Measurements from ENCODE around the gene KCNH5. TPM values are rescaled to one million over a fixed set of nuclear protein-coding genes. Genes with fewer than 3 reads are reported as not detected.

KCNH5 gene
- total RNA-seq, 6 donors from 2014 or later: under 0.01 to 0.22 TPM; not detected in 4

GRCh38 chr14:62662811-62663455 is 382.3 kb downstream of the KCNH5 start:
- peak; percentile 34 to 51 for ATAC-seq (ENCODE audit: low FRiP score in 2 of 2)
- WGBS, 2 donors: 21 to 28% methylated on average over 11 of the region's 11 CpGs

GRCh38 chr14:62661818-62662217 is 383.4 kb downstream of the KCNH5 start:
- no peak for ATAC-seq (ENCODE audit: low FRiP score in 2 of 2)
- Histone ChIP-seq H3K4me3 (no peak overlapping the region), H3K36me3 (no peaks in the 10 kb centered on the region), H3K27ac (no peak overlapping the region), H3K27me3 (no peaks in the 10 kb centered on the region), H3K9me3 (no peaks in the 10 kb centered on the region), H3K4me1 (no peaks in the 10 kb centered on the region)
- WGBS, 2 donors: 90 to 100% methylated on average over 1 of the region's 1 CpG
- DNase-seq: no peak
- TF ChIP-seq EP300 (IDR thresholded peaks at IDR 0.05) (no peak), POLR2AphosphoS5 (IDR thresholded peaks at IDR 0.05) (no peak), POLR2A (IDR thresholded peaks at IDR 0.05) (no peak)
- TF ChIP-seq, protein P1, sequence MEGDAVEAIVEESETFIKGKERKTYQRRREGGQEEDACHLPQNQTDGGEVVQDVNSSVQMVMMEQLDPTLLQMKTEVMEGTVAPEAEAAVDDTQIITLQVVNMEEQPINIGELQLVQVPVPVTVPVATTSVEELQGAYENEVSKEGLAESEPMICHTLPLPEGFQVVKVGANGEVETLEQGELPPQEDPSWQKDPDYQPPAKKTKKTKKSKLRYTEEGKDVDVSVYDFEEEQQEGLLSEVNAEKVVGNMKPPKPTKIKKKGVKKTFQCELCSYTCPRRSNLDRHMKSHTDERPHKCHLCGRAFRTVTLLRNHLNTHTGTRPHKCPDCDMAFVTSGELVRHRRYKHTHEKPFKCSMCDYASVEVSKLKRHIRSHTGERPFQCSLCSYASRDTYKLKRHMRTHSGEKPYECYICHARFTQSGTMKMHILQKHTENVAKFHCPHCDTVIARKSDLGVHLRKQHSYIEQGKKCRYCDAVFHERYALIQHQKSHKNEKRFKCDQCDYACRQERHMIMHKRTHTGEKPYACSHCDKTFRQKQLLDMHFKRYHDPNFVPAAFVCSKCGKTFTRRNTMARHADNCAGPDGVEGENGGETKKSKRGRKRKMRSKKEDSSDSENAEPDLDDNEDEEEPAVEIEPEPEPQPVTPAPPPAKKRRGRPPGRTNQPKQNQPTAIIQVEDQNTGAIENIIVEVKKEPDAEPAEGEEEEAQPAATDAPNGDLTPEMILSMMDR (IDR thresholded peaks at IDR 0.05): no peak

More at GRCh38 chr14:62662811-62663455, 382.3 kb downstream of the KCNH5 start:
- peak overlapping the region in 1 of 4 donors; percentile 9 for H3K27ac ChIP-seq
- H3K9me3 ChIP-seq: no peaks in the 10 kb centered on the region
- no peaks in the 10 kb centered on the region for H3K36me3 ChIP-seq
- H3K4me3 ChIP-seq: peak overlapping the region in 3 of 4 donors; percentile 23 to 38 (median 29)
- no peaks in the 10 kb centered on the region for H3K4me1 ChIP-seq
- H3K27me3 ChIP-seq: no peaks in the 10 kb centered on the region
- peak in 1 of 2 donors; percentile 38 for DNase-seq
- TF ChIP-seq POLR2AphosphoS5 (IDR thresholded peaks at IDR 0.05): no peak
- no peak for TF ChIP-seq POLR2A (IDR thresholded peaks at IDR 0.05)
- TF ChIP-seq, protein P1 (IDR thresholded peaks at IDR 0.05): no peak
- TF ChIP-seq EP300 (IDR thresholded peaks at IDR 0.05): peak in 1 of 4 donors; percentile 30

DNA sequence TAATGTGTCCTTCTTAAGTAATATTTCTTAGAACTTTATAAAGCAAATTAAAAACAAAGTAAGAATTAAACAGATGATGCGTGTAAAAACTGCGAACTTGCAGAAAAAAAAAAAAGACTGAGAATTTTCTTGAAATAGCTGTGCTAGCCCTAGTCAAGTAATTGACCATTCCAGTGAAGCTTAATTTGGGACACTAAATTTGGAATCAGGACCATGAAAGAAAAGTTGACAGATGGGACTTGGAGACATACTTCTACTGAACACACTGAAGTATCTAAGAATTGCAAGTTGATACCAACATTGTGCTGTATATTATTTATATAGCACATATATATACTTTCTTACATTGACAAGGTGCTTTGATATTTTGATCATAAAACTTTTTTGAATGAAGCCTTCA is 386.6 kb downstream of the KCNH5 start:
- Histone ChIP-seq H3K27me3 (no peaks in the 10 kb centered on the region), H3K4me1 (peaks cover 0 to 3% (median 0%) of the 10 kb centered on the region in 4 donors), H3K36me3 (no peaks in the 10 kb centered on the region), H3K9me3 (no peaks in the 10 kb centered on the region), H3K27ac (no peak overlapping the region), H3K4me3 (no peak overlapping the region)
- ATAC-seq (ENCODE audit: low FRiP score in 2 of 2): no peak
- no peak for DNase-seq
- TF ChIP-seq POLR2A (IDR thresholded peaks at IDR 0.05): no peak
- no peak for TF ChIP-seq EP300 (IDR thresholded peaks at IDR 0.05)
- TF ChIP-seq, protein P1 (IDR thresholded peaks at IDR 0.05): no peak
- TF ChIP-seq POLR2AphosphoS5 (IDR thresholded peaks at IDR 0.05): no peak
- 94 to 97% methylated on average over 2 of the region's 2 CpGs for WGBS, 2 donors

- no peak for ATAC-seq (ENCODE audit: low FRiP score in 2 of 2)
- WGBS, 2 donors: 59 to 69% methylated on average over 2 of the region's 2 CpGs
- Histone ChIP-seq H3K27me3 (no peaks in the 10 kb centered on the region), H3K36me3 (no peaks in the 10 kb centered on the region), H3K4me3 (no peak overlapping the region), H3K4me1 (peaks cover 0 to 3% (median 0%) of the 10 kb centered on the region in 4 donors), H3K9me3 (no peaks in the 10 kb centered on the region), H3K27ac (no peak overlapping the region)
- DNase-seq: no peak
- TF ChIP-seq, protein P1 (IDR thresholded peaks at IDR 0.05): no peak
- TF ChIP-seq EP300 (IDR thresholded peaks at IDR 0.05) (no peak), POLR2A (IDR thresholded peaks at IDR 0.05) (no peak), POLR2AphosphoS5 (IDR thresholded peaks at IDR 0.05) (no peak)
Measured at GRCh38 chr14:62657376-62657775, 387.9 kb downstream of the KCNH5 start.

DNA sequence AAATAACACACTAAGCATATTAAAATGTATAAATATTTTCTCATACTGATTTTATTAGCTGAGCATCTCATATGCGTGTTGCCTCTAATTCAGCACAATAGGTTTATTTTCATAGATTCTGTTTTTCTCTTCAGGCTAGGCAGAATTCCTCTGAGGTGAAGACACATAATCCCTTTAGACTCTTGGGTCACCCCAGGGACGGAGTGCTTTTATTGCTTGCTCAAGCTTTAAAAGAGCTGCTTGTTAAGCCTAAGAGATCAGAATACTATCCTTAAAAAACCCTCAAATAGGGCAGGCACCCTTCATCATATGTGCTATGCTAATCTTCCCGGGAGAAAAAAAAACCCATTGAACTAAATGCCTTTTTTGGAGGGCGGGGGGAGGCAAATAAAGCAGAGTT is 390.1 kb downstream of the KCNH5 start:
- Histone ChIP-seq H3K27ac (no peak overlapping the region), H3K9me3 (no peaks in the 10 kb centered on the region), H3K27me3 (no peaks in the 10 kb centered on the region), H3K36me3 (no peaks in the 10 kb centered on the region), H3K4me1 (peaks cover 0 to 3% (median 0%) of the 10 kb centered on the region in 4 donors), H3K4me3 (no peak overlapping the region)
- TF ChIP-seq POLR2A (IDR thresholded peaks at IDR 0.05): no peak
- no peak for TF ChIP-seq POLR2AphosphoS5 (IDR thresholded peaks at IDR 0.05)
- TF ChIP-seq, protein P1 (IDR thresholded peaks at IDR 0.05): no peak
- 58 to 61% methylated on average over 4 of the region's 4 CpGs for WGBS, 2 donors
- ATAC-seq (ENCODE audit: low FRiP score in 2 of 2): no peak
- DNase-seq: no peak

All from upper lobe of left lung (tissue), 6 donors.